Kidney (tissue), 14 donors: Measurements from ENCODE around the gene LRRC17. TPM values are rescaled to one million over a fixed set of nuclear protein-coding genes. Genes with fewer than 3 reads are reported as not detected.

Source experiments
- DNase-seq, 5 donors: peaks; one replicate each; pipeline ENCODE4 v3.0.0-alpha.2; 2013 to 2020
- FAIRE-seq: peaks from 2 replicates; lab custom pipeline; 2012; peaks lifted over from hg19 to GRCh38; lab: Jason Lieb, UNC
- H3K27ac ChIP-seq, 2 donors: one replicate each; pipeline ENCODE4 v1.7.0; 2013; ENCODE audit warnings: low read depth in 2 of 2, low read length in 2 of 2, inconsistent platforms in 1 of 2
- H3K27me3 ChIP-seq: one replicate; pipeline ENCODE4 v1.7.1; 2013; ENCODE audit warnings: low read length, inconsistent platforms; ENCODE audit not compliant: control insufficient read depth, insufficient read depth
- H3K36me3 ChIP-seq, 3 donors: one replicate each; pipeline versions ENCODE4 v1.7.0 to v1.7.1; 2013; ENCODE audit warnings: low read length in 3 of 3, control low read depth in 1 of 3, inconsistent platforms in 1 of 3; ENCODE audit not compliant: insufficient read depth in 3 of 3, control insufficient read depth in 2 of 3
- H3K4me1 ChIP-seq, 3 donors: one replicate each; pipeline versions ENCODE4 v1.7.0 to v1.7.1; 2013; ENCODE audit warnings: low read length in 3 of 3, inconsistent platforms in 1 of 3, low read depth in 1 of 3; ENCODE audit not compliant: control insufficient read depth in 2 of 3, insufficient read depth in 2 of 3
- H3K4me3 ChIP-seq, 3 donors: one replicate each; pipeline versions ENCODE4 v1.7.0 to v1.8.1; 2013; ENCODE audit warnings: low read length in 3 of 3, control low read depth in 1 of 3, inconsistent platforms in 1 of 3
- H3K9ac ChIP-seq, 3 donors: one replicate each; pipeline versions ENCODE4 v1.7.0 to v1.7.1; 2013; ENCODE audit warnings: low read length in 3 of 3, control low read depth in 1 of 3, inconsistent platforms in 1 of 3
- H3K9me3 ChIP-seq, 3 donors: one replicate each; pipeline versions ENCODE4 v1.7.0 to v1.7.1; 2013; ENCODE audit warnings: low read length in 3 of 3, control low read depth in 1 of 3, inconsistent platforms in 1 of 3; ENCODE audit not compliant: control insufficient read depth in 2 of 3, insufficient read depth in 1 of 3
- intact Hi-C: fragments of 100-400 bp; cut with DNase I; formaldehyde crosslinking; loops from one replicate; pipeline ENCODE4 v1.11.1; 2022
- polyA plus RNA-seq: library from polyadenylated mRNA; stranded (reverse); fragments of 350-450 nt; fragmentation: Illumina TruSeq; extraction: RNeasy Lipid Tissue Mini Kit (QIAGEN cat#74804); gene quantifications from one replicate; pipeline ENCODE4 v1.2.3, GENCODE V29; 2014; ENCODE audit warnings: low read depth, low replicate concordance; ENCODE audit not compliant: insufficient read depth
- total RNA-seq: library from RNA; stranded (reverse); fragmentation: NEBNext Ultra II Directional; extraction: Animal tissue kit (Norgen Biotek cat#: 25700); gene quantifications from one replicate; pipeline ENCODE4 v1.2.1, GENCODE V29; 2021
- TF ChIP-seq, protein P1 (sequence below): IDR thresholded peaks from 3 replicates; pipeline ENCODE4 v1.5.1; 2012; ENCODE audit warnings: mild to moderate bottlenecking, moderate library complexity, borderline replicate concordance; ENCODE audit not compliant: insufficient read depth; ENCODE audit errors: extremely low read depth
- donor health status: control.
- donor health status: control.
- donor health status: control.
- donor health status: control.
- donor health status: control.
- donor health status: DM: yes; HTN: yes; CAD: no.
- donor health status: Normal renal cell carcinoma (clear cell type).

Gene LRRC17
- total and polyA plus RNA-seq, 2 donors from 2014 or later: 2.1 to 4.0 TPM

GRCh38 chr7:102916426-102916825 lies 3.6 kb downstream of the LRRC17 start:
- H3K27ac ChIP-seq: no peak overlapping the region
- intact Hi-C loops: no loop called here
- no peaks in the 10 kb centered on the region for H3K36me3 ChIP-seq
- FAIRE-seq (no peak), DNase-seq (no peak)
- no peaks in the 10 kb centered on the region for H3K4me1 ChIP-seq
- no peaks in the 10 kb centered on the region for H3K27me3 ChIP-seq
- H3K9me3 ChIP-seq: no peaks in the 10 kb centered on the region
- TF ChIP-seq, protein P1, sequence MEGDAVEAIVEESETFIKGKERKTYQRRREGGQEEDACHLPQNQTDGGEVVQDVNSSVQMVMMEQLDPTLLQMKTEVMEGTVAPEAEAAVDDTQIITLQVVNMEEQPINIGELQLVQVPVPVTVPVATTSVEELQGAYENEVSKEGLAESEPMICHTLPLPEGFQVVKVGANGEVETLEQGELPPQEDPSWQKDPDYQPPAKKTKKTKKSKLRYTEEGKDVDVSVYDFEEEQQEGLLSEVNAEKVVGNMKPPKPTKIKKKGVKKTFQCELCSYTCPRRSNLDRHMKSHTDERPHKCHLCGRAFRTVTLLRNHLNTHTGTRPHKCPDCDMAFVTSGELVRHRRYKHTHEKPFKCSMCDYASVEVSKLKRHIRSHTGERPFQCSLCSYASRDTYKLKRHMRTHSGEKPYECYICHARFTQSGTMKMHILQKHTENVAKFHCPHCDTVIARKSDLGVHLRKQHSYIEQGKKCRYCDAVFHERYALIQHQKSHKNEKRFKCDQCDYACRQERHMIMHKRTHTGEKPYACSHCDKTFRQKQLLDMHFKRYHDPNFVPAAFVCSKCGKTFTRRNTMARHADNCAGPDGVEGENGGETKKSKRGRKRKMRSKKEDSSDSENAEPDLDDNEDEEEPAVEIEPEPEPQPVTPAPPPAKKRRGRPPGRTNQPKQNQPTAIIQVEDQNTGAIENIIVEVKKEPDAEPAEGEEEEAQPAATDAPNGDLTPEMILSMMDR: no peak
- H3K9ac ChIP-seq: no peak overlapping the region
- no peak overlapping the region for H3K4me3 ChIP-seq

DNA sequence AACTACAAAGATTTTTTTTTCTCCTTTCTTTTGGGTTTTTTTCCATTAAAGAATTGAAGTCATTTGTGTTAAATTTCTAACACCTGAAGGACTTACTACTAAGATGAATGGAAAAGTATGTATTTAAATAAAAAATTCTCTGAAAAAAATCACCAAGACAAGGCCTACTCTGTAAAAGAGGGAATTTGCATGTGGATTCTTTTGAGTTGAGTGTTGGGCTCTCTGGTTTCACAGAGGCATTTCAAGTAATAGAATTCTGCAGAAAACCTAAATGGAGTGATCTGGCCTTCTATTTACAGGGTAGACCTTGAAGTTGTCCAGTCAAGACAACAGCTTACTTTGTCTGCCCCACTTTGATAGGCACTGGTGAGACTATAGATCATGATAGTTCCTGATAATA lies 4.1 kb downstream of the LRRC17 start:
- no peaks in the 10 kb centered on the region for H3K4me1 ChIP-seq
- intact Hi-C loops: no loop called here
- no peaks in the 10 kb centered on the region for H3K9me3 ChIP-seq
- no peak for FAIRE-seq
- DNase-seq: no peak
- TF ChIP-seq, protein P1: no peak
- H3K36me3 ChIP-seq: no peaks in the 10 kb centered on the region
- H3K27ac ChIP-seq: no peak overlapping the region
- no peaks in the 10 kb centered on the region for H3K27me3 ChIP-seq
- no peak overlapping the region for H3K9ac ChIP-seq
- no peak overlapping the region for H3K4me3 ChIP-seq

DNA sequence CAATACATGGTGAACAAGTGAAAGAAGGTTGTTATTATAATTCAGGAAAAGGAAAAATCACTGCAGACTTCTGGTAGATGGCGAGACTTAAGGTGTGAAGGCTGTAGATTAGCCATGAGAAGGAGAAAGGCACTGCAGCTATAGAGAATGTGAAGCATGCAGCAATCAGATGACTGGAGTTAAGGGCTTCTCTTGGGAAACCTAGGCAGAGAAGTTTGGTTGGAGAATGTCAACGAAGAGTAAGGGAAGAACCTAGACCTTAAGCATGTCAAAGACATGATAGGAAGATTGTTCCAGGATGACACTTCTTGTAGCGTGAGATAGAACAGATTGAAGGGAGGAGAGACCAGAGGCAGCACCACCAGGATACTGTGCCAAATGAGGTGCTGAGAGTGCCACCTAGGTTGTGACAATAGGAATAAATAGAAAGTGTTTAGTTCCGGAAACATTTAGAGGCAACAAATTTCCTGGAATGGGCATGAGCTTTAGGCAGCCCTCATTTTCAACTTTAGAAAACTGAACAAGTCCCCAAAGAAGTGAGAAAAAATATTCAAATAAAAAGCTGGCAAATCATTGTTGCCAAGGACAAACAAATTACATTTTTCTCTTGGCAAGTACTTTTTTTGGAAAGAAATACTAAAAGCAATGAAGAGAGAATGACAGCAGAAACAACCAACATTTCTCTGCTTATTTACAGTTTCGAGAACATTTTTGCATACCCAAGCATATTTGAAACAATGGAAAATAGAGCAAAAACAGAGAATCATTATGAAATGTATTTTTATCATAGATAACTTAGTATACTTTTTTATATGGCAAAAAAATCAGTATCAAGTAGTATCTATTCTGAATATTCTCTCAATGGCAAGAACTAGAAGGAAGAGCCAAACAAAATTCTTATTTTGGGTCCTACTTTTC lies 4.9 kb downstream of the LRRC17 start:
- TF ChIP-seq, protein P1: no peak
- FAIRE-seq: no peak
- H3K9ac ChIP-seq: no peak overlapping the region

More for the DNA sequence above, 4.9 kb downstream of the LRRC17 start:
- Histone ChIP-seq H3K4me1 (no peaks in the 10 kb centered on the region), H3K9me3 (no peaks in the 10 kb centered on the region), H3K27me3 (no peaks in the 10 kb centered on the region), H3K36me3 (no peaks in the 10 kb centered on the region), H3K27ac (no peak overlapping the region), H3K4me3 (no peak overlapping the region)
- intact Hi-C loops: no loop called here
- DNase-seq: no peak
